ACHN (cell line): ENCODE data around the gene FOSL2.
"Not testable (repeated sequence)": the region's sequence is repeated elsewhere in the genome, so short reads cannot be mapped to it uniquely, and the experiment has no call there.

Experiments
- DNase-seq: peaks from one replicate; pipeline ENCODE4 v3.0.0-alpha.2; 2015
- in situ Hi-C: cut with HindIII; loops from 2 replicates; pipeline ENCODE4 v1.10.0; 2017; ENCODE audit warnings: low sequenced_read_pairs, low pct_ligation_motif_present, low pct_unique_long_range_greater_than_20kb

The FOSL2 gene

GRCh38 chr2:28368357-28368798 is 24.3 kb upstream of the FOSL2 start:
- in situ Hi-C loops = no loop called here
- DNase-seq = no peak

GRCh38 chr2:28369358-28369757 is 23.3 kb upstream of the FOSL2 start:
- in situ Hi-C loops = no loop called here
- no peak for DNase-seq

GRCh38 chr2:28370354-28370753 is 22.3 kb upstream of the FOSL2 start:
- DNase-seq = no peak
- in situ Hi-C loops = no loop called here

- DNase-seq, in situ Hi-C loops: not testable (repeated sequence)
Measured at GRCh38 chr2:28371728-28372127, 20.9 kb upstream of the FOSL2 start.

- no peak for DNase-seq
- in situ Hi-C loops = no loop called here
Measured at GRCh38 chr2:28373854-28374253, 18.8 kb upstream of the FOSL2 start.

GRCh38 chr2:28374331-28374730 is 18.3 kb upstream of the FOSL2 start:
- in situ Hi-C loops = no loop called here
- DNase-seq = no peak

- in situ Hi-C loops = no loop called here
- DNase-seq = no peak
Measured at GRCh38 chr2:28375236-28375635, 17.4 kb upstream of the FOSL2 start.

- no peak for DNase-seq
- in situ Hi-C loops = no loop called here
Measured at GRCh38 chr2:28375742-28376631, 16.7 kb upstream of the FOSL2 start.

- no peak for DNase-seq
- in situ Hi-C loops = no loop called here
Measured at GRCh38 chr2:28377195-28377816, 15.4 kb upstream of the FOSL2 start.

GRCh38 chr2:28377984-28378678 is 14.5 kb upstream of the FOSL2 start:
- in situ Hi-C loops = no loop called here
- DNase-seq = no peak

- no peak for DNase-seq
- in situ Hi-C loops = no loop called here
Measured at GRCh38 chr2:28378679-28379584, 13.7 kb upstream of the FOSL2 start.

- in situ Hi-C loops = no loop called here
Measured at GRCh38 chr2:28380219-28380618, 12.4 kb upstream of the FOSL2 start.

GRCh38 chr2:28381225-28382180 is 11.2 kb upstream of the FOSL2 start:
- in situ Hi-C loops = no loop called here
- no peak for DNase-seq

More at GRCh38 chr2:28380219-28380618, 12.4 kb upstream of the FOSL2 start:
- no peak for DNase-seq

GRCh38 chr2:28382755-28383154 is 9.9 kb upstream of the FOSL2 start:
- no peak for DNase-seq
- in situ Hi-C loops = no loop called here

GRCh38 chr2:28387082-28387960 is 5.3 kb upstream of the FOSL2 start:
- in situ Hi-C loops = no loop called here
- DNase-seq = no peak

- in situ Hi-C loops = no loop called here
- DNase-seq = no peak
Measured at GRCh38 chr2:28389399-28390240, 3.0 kb upstream of the FOSL2 start.
